ENCODE measurements around the gene FEZF1. TPM values are rescaled to one million over a fixed set of nuclear protein-coding genes. Genes with fewer than 3 reads are reported as not detected.
"Not testable (repeated sequence)": the region's sequence is repeated elsewhere in the genome, so short reads cannot be mapped to it uniquely, and the experiment has no call there.

The FEZF1 gene
- total RNA-seq, 3 donors from 2014 or later (not counting 1 experiment from before 2014, with no cell fraction given), result not detected

- Histone ChIP-seq H3K36me3 (ENCODE audit: control insufficient read depth, insufficient read depth, low read length) (no peaks in the 10 kb centered on the region), H3K27ac (ENCODE audit: low read length) (no peak overlapping the region), H3K4me1 (ENCODE audit: control insufficient read depth, insufficient read depth, low read length) (no peaks in the 10 kb centered on the region), H3K4me3 (ENCODE audit: low read length) (no peak overlapping the region), H3K27me3 (ENCODE audit: control insufficient read depth, insufficient read depth, low read length) (no peaks in the 10 kb centered on the region), H3K9me3 (ENCODE audit: control insufficient read depth, insufficient read depth, low read length) (no peaks in the 10 kb centered on the region)
- no peaks in the 10 kb centered on the region for H3K4me1 Mint-ChIP-seq
- intact Hi-C loops (cut with micrococcal nuclease), result no loop called here
- DNase-seq, result no peak
- no peak overlapping the region for H3K4me3 Mint-ChIP-seq
- no peak for TF ChIP-seq CTCF (IDR thresholded peaks at IDR 0.05)
- H3K27me3 Mint-ChIP-seq (ENCODE audit: low read depth in 2 of 2), result no peaks in the 10 kb centered on the region
- H3K9me3 Mint-ChIP-seq, result peaks cover 12 to 15% of the 10 kb centered on the region in 2 donors
- 7% methylated on average over 1 of the region's 1 CpG for WGBS (ENCODE audit: insufficient coverage)
- no peak overlapping the region for H3K27ac Mint-ChIP-seq
- ATAC-seq, result no peak
- H3K36me3 Mint-ChIP-seq, result no peaks in the 10 kb centered on the region
Measured at GRCh38 chr7:122289426-122289825, 15.1 kb downstream of the FEZF1 start.

GRCh38 chr7:122284608-122285007 is 19.9 kb downstream of the FEZF1 start:
- H3K27ac Mint-ChIP-seq; intact Hi-C loops (cut with micrococcal nuclease): not testable (repeated sequence)

GRCh38 chr7:122273117-122273516 is 31.4 kb downstream of the FEZF1 start:
- ATAC-seq, result no peak

More at GRCh38 chr7:122284608-122285007, 19.9 kb downstream of the FEZF1 start:
- H3K27me3 ChIP-seq (ENCODE audit: control insufficient read depth, insufficient read depth, low read length); H3K4me3 ChIP-seq (ENCODE audit: low read length); H3K9me3 ChIP-seq (ENCODE audit: control insufficient read depth, insufficient read depth, low read length); H3K4me1 Mint-ChIP-seq; DNase-seq; H3K36me3 ChIP-seq (ENCODE audit: control insufficient read depth, insufficient read depth, low read length); ATAC-seq; H3K4me1 ChIP-seq (ENCODE audit: control insufficient read depth, insufficient read depth, low read length); H3K36me3 Mint-ChIP-seq; H3K27ac ChIP-seq (ENCODE audit: low read length); H3K27me3 Mint-ChIP-seq (ENCODE audit: low read depth in 2 of 2); H3K4me3 Mint-ChIP-seq: not testable (repeated sequence)
- WGBS (ENCODE audit: insufficient coverage), result 92% methylated on average over 16 of the region's 24 CpGs
- peaks cover 10 to 15% of the 10 kb centered on the region in 2 donors for H3K9me3 Mint-ChIP-seq

GRCh38 chr7:122269241-122269640 is 35.3 kb downstream of the FEZF1 start:
- Histone ChIP-seq H3K27me3 (ENCODE audit: control insufficient read depth, insufficient read depth, low read length) (no peaks in the 10 kb centered on the region), H3K4me3 (ENCODE audit: low read length) (no peak overlapping the region), H3K9me3 (ENCODE audit: control insufficient read depth, insufficient read depth, low read length) (peaks cover 3% of the 10 kb centered on the region), H3K4me1 (ENCODE audit: control insufficient read depth, insufficient read depth, low read length) (no peaks in the 10 kb centered on the region), H3K27ac (ENCODE audit: low read length) (no peak overlapping the region), H3K36me3 (ENCODE audit: control insufficient read depth, insufficient read depth, low read length) (no peaks in the 10 kb centered on the region)
- Mint-ChIP-seq H3K4me1 (no peaks in the 10 kb centered on the region), H3K4me3 (no peak overlapping the region), H3K36me3 (no peaks in the 10 kb centered on the region), H3K27me3 (ENCODE audit: low read depth in 2 of 2) (no peaks in the 10 kb centered on the region), H3K27ac (no peak overlapping the region), H3K9me3 (peaks cover 2 to 6% of the 10 kb centered on the region in 2 donors)
- no peak for TF ChIP-seq CTCF (IDR thresholded peaks at IDR 0.05)
- WGBS (ENCODE audit: insufficient coverage), result no CpG with 5 or more reads among the region's 1 CpG
- intact Hi-C loops (cut with micrococcal nuclease), result no loop called here
- DNase-seq (no peak), ATAC-seq (no peak)

More at GRCh38 chr7:122273117-122273516, 31.4 kb downstream of the FEZF1 start:
- H3K4me1 ChIP-seq (ENCODE audit: control insufficient read depth, insufficient read depth, low read length), result no peaks in the 10 kb centered on the region
- intact Hi-C loops (cut with micrococcal nuclease), result no loop called here
- H3K4me3 ChIP-seq (ENCODE audit: low read length), result no peak overlapping the region
- no peak overlapping the region for H3K27ac ChIP-seq (ENCODE audit: low read length)
- H3K4me1 Mint-ChIP-seq, result no peaks in the 10 kb centered on the region
- H3K36me3 Mint-ChIP-seq, result peaks cover 4% of the 10 kb centered on the region
- TF ChIP-seq CTCF (IDR thresholded peaks at IDR 0.05), result no peak
- no peak for DNase-seq
- H3K27me3 ChIP-seq (ENCODE audit: control insufficient read depth, insufficient read depth, low read length), result no peaks in the 10 kb centered on the region
- no peaks in the 10 kb centered on the region for H3K36me3 ChIP-seq (ENCODE audit: control insufficient read depth, insufficient read depth, low read length)
- H3K9me3 Mint-ChIP-seq, result peaks cover 5 to 10% of the 10 kb centered on the region in 2 donors
- no CpG with 5 or more reads among the region's 2 CpGs for WGBS (ENCODE audit: insufficient coverage)
- H3K4me3 Mint-ChIP-seq, result no peak overlapping the region
- H3K9me3 ChIP-seq (ENCODE audit: control insufficient read depth, insufficient read depth, low read length), result no peaks in the 10 kb centered on the region
- H3K27ac Mint-ChIP-seq, result no peak overlapping the region
- H3K27me3 Mint-ChIP-seq (ENCODE audit: low read depth in 2 of 2), result no peaks in the 10 kb centered on the region
